Suprapubic skin (tissue), 4 donors: ENCODE data around the gene KRT81.

Source experiments
- CTCF ChIP-seq, 2 donors: fragments of 200-600 bp in 1 of 2; fragments of 450-650 bp in 1 of 2; sonication (generic) in 1 of 2; IDR thresholded peaks; one replicate each; pipeline ENCODE4 v1.5.1; 2016 to 2019; ENCODE audit warnings: antibody characterized with exemption in 2 of 2, mild to moderate bottlenecking in 1 of 2, moderate library complexity in 1 of 2
- EP300 ChIP-seq: sonication (generic); formaldehyde crosslinking; IDR thresholded peaks from one replicate; pipeline ENCODE4 v1.6.1; 2017; ENCODE audit warnings: antibody characterized with exemption
- POLR2A ChIP-seq, 2 donors: fragments of 450-650 bp; IDR thresholded peaks; one replicate each; pipeline ENCODE4 v1.6.1; 2017; ENCODE audit warnings: antibody characterized with exemption in 2 of 2, mild to moderate bottlenecking in 2 of 2, moderate library complexity in 2 of 2
- POLR2AphosphoS5 ChIP-seq, 3 donors: sonication (generic); formaldehyde crosslinking; IDR thresholded peaks; one replicate each; pipeline ENCODE4 v1.6.1; 2017; ENCODE audit warnings: antibody characterized with exemption in 3 of 3

- no peak for TF ChIP-seq CTCF (IDR thresholded peaks at IDR 0.05)
- TF ChIP-seq EP300, result no peak
- no peak for TF ChIP-seq POLR2A (IDR thresholded peaks at IDR 0.05)
- no peak for TF ChIP-seq POLR2AphosphoS5 (IDR thresholded peaks at IDR 0.05)
These were observed 31.7 kb upstream of the KRT81 start for GRCh38 chr12:52323001-52323400.
